H4 (cell line): Measurements from ENCODE around the gene SUMF1. TPM values are rescaled to one million over a fixed set of nuclear protein-coding genes. Genes with fewer than 3 reads are reported as not detected.

Experiments used
- DNase-seq: peaks from one replicate; pipeline ENCODE4 v3.0.0-alpha.2; 2015; ENCODE audit warnings: low spot score
- total RNA-seq: library from RNA; depleted of rRNA; stranded (reverse); fragments of >200 nt; shearing (Covaris generic); gene quantifications from 2 replicates; pipeline ENCODE4 v1.2.3, GENCODE V29; 2014

Gene SUMF1
- total RNA-seq, 1 experiment from 2014 or later = 45.4 TPM

- no peak for DNase-seq
Measured at GRCh38 chr3:4497843-4498324, 30.8 kb upstream of the SUMF1 start.

GRCh38 chr3:4497005-4497692 lies 30.1 kb upstream of the SUMF1 start:
- no peak for DNase-seq

- DNase-seq = no peak
Measured at GRCh38 chr3:4496087-4496452, 29.0 kb upstream of the SUMF1 start.

- DNase-seq = no peak
Measured at GRCh38 chr3:4495294-4496086, 28.4 kb upstream of the SUMF1 start.

DNA sequence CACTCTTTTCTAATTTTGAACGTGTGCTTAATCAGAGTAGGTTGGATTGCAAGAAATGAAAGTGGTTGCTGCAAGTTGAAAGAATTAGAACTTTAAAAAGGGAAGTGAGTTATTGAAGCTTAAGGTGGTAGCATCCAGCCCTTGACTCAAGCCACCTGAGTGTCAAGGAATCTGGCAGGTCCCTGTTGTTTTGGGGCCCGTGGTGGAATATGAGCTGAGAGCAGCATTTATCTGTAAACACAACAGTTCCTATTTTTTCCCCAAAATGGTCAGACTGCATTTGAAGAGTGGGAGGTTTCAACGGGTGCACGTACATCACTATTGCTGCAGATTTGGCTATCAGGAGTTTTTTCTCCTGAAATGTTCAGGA lies 27.8 kb upstream of the SUMF1 start:
- DNase-seq = no peak

DNA sequence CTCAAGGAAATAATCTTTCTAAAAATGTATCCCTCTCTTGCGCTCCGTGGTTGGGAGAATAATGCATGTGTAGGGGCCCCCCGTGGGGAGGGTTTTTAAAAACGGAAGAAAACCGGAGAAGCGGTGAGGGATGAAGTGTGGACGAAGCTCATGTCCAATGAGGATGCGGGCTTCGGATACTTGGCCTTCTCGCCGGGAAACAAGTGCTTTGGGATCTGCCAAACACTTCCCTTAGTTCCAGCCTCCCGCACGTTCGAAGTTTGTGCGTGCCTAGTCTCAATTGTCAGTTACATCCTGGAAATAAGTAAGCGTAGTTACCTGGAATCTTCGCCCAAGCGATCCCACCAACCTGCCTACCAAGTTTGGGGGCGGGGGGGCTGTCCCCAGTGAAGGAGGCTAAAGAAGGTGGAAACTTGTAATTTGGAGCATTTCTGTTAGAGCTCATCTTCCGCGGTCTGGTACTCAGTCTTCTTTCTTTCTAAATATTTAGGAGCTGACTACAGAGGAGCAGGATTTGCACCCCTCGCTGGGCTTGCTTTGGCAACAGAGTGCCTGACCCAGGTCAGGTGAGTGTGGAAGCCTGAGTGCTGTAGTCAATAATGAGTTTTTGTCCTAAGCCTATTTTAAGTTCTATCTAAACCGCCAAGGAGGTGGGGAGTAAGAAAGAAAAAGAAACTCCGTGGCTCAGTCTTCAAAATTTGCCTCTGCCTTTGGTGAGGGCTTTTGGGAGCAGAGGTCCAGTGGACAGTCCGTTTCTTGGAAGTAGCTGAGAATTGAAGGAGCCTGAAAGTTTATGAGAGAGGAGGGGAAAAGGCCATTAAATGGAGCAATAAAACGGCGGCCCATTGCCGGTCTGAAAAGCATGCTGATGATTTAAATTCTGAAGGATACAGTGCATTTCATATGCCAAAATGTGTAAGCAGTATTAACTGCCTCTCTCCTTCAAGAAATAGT lies 27.1 kb upstream of the SUMF1 start:
- DNase-seq = no peak

GRCh38 chr3:4493014-4493940 lies 26.2 kb upstream of the SUMF1 start, which contains the start of gene ITPR1:
Gene ITPR1, plus strand, starts transcription at chr3:4493348. Its CDS starts 23,144 bp downstream, at chr3:4516492.
- peak; percentile 99 for DNase-seq

- peak; percentile 82 for DNase-seq
Measured at GRCh38 chr3:4492208-4493013, 25.3 kb upstream of the SUMF1 start.

DNA sequence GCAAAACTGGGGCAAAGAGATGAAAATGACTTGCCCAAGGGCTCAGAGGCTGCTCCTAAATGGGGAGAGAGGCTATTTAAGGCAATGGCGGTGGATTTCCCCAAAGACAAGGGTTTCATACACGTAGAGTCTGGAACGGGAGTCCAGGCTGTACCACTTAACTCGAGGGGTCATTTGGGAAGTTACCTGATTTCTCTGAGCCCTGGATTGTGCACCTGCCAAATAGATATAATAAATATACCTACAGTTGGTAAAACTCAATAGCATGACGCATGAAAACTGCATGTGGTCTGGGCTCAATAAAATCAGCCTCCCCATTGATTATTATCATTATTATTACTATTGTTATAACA lies 24.8 kb upstream of the SUMF1 start:
- no peak for DNase-seq

- no peak for DNase-seq
Measured at GRCh38 chr3:4478261-4478660, 11.2 kb upstream of the SUMF1 start.

- peak; percentile 16 for DNase-seq
Measured at GRCh38 chr3:4476496-4476895, 9.4 kb upstream of the SUMF1 start.

DNA sequence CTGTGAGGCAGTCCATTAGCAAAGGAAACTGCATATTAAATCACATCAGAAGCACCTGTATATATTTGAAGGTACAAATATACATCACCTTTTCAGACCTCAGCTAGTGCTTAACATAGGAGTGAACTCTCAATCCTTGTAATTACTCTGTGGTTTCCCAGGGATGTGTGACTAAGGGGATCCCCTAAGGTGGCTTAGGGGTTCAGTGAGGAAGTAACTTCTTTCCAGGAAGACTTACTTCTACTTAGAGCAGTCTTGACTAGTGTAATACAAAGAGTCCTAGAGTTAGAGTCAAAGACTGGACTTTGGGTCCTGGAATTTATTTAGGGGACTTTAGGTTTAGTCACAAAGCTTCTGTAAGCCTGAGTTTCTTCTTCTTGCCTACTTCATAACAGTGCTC lies 8.7 kb upstream of the SUMF1 start:
- no peak for DNase-seq

DNA sequence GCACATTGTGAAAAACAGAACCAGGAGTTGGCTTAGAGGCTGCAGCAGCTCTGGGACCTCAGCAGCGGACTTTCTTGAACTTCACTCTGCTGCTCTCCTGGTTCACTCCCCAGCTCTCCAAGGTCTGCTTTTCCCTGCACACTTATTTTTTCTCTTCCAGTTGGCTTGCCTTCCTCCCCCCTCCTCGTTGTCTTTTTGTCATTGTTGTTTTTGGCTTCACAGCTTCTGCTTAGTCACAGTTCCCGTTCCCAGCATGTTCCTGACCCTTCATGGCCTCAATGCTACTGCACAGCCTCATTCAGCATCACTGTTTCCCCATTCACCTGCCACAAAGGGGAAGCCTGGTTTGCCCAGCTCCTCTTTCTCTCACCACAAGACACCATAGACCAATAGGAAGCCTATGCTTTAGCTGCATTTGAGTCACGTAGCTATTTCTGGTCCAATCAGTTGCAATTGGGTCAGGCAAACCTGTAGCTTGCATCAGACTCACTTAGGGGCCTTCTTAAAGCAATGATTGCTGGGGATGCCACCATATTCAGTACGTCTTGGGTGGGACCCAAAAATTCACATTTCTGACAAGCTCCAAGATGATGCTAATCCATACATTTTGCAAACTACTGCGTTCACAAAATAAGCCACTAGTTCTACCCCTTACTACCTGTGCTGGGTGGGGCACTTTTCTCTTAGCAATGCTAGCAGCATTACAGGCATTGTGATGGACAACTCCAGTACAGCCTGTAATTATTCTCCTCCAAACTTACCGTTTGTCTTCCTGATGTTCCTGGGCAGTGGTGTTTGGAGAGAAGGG lies 7.8 kb upstream of the SUMF1 start:
- peak; percentile 57 for DNase-seq

DNA sequence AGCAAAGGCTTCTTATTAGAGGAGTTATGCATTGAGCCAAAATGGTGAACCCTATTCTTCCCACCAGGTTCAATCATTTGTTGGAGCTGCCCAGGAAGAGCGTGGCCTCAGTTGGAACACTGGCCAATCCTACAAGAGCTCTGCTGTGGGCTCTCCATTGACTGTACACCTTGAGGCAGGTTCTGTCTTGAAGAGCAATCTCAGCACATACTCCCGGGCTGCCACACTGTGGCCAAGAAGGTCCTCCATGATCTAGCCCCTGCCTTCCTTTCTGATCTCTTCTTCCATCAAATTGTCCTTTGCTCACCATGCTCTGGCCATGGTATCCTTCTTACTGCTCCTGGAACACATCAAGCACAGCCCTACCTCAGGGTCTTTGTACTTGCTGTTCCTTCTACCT lies 5.7 kb upstream of the SUMF1 start:
- DNase-seq = no peak

DNA sequence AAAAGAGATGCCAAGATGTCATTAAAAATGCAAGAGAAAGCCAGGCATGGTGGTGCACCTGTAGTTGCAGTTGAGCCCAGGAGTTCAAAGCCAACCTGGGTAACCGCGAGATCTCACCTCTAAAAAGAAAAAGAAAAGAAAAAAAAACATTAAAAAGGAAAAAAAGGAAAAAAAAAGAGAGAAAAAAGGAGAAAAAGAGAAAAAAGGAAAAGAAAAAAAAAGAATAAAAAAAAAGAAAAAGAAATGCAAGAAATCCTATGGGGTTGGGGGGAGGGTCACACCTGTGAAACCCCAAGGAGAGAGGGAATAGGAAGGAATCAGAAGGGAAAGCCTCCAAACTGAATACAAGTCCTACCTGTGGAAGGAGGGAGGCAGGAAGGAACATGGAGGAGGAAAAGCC lies 5.2 kb upstream of the SUMF1 start:
- no peak for DNase-seq

DNA sequence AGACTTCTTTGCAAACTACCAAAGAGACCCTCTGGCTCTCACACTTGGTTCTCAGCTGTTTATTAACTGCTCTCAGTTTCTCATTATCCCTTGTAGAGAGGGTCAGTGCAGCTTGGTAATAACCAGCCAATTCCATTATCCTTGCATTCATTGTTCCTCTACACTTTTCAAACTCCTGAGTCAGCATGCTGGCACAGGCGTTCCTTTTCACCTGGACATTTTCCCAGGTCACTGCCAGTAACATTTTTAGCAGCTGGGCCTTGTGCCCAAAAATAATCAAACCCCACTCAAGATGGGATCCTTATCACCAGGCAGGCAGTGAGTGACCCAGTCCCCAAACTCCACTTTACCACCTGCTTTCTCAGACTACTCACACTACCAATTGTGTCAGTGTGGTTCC lies 4.8 kb upstream of the SUMF1 start:
- DNase-seq = no peak

DNA sequence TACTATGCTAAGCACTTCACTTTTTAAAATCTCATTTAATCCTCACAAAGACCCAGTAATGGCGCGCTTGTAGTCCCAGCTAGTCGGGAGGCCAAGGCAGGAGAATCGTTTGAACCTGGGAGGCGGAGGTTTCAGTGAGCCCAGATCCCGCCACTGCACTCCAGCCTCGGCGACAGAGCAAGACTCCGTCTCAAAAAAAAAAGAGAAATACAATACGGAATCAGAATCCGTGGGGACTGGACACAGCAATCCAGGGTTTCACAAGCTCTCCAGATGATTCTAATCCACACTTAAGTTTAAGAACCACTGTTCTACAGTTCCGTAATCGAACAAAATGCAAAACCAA lies 426 bp upstream of the SUMF1 start:
- no peak for DNase-seq

GRCh38 chr3:4464576-4464975 lies 2.5 kb downstream of the SUMF1 start:
- DNase-seq = no peak

DNA sequence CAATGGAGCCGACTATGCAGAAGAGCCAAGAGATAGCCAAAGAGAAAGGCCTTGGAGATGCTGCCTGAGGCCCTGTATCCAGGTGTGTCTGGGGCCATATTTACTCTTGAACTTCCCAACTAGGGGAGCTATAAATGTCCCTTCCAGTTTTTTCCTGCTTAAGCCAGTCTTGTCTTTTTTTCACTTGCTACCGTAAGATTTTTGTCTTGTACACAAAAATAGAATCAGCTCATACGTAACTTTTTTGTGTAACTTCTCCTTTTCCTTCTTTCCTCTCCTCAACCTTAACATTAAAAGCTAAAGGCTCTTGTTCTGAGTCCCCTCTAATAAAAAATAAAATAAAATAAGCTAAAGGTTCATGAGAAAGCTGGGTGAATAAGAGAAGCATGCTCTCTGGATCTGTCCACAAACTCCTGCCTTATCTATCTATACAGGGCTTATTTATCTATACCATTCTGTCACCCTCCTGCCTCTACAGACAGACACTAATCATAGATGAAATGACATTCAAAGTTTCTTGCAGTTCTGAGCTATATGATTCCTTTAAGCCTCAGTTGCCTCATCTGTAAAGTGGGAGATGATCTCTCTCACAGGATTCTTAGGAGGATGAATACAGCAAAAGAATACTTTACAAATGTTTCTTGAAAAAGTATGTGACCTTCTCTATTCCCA lies 4.6 kb downstream of the SUMF1 start:
- DNase-seq = no peak
